Activated CD4-positive, alpha-beta T cell treated with anti-CD3 and anti-CD28 coated beads, Interleukin-2, amount 50 U/mL, for 24 hours (primary cell): Measurements from ENCODE around the gene LRIG2.
"Not testable (repeated sequence)": the region's sequence is repeated elsewhere in the genome, so short reads cannot be mapped to it uniquely, and the experiment has no call there.

Experiments
- DNase-seq, 2 donors: peaks; one replicate each; pipeline ENCODE4 v3.0.0-alpha.2; 2020; ENCODE audit warnings: low read depth in 1 of 2, low spot score in 1 of 2

Gene LRIG2, protein sequence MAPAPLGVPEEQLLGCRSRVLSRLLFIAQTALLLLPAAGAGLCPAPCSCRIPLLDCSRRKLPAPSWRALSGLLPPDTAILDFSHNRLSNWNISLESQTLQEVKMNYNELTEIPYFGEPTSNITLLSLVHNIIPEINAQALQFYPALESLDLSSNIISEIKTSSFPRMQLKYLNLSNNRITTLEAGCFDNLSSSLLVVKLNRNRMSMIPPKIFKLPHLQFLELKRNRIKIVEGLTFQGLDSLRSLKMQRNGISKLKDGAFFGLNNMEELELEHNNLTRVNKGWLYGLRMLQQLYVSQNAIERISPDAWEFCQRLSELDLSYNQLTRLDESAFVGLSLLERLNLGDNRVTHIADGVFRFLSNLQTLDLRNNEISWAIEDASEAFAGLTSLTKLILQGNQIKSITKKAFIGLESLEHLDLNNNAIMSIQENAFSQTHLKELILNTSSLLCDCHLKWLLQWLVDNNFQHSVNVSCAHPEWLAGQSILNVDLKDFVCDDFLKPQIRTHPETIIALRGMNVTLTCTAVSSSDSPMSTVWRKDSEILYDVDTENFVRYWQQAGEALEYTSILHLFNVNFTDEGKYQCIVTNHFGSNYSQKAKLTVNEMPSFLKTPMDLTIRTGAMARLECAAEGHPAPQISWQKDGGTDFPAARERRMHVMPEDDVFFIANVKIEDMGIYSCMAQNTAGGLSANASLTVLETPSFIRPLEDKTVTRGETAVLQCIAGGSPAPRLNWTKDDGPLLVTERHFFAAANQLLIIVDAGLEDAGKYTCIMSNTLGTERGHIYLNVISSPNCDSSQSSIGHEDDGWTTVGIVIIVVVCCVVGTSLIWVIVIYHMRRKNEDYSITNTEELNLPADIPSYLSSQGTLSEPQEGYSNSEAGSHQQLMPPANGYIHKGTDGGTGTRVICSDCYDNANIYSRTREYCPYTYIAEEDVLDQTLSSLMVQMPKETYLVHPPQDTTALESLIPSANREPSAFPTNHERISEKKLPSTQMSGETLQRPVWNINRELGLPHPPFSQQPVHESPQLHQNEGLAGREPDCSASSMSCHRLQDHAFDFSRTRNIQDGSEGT

DNA sequence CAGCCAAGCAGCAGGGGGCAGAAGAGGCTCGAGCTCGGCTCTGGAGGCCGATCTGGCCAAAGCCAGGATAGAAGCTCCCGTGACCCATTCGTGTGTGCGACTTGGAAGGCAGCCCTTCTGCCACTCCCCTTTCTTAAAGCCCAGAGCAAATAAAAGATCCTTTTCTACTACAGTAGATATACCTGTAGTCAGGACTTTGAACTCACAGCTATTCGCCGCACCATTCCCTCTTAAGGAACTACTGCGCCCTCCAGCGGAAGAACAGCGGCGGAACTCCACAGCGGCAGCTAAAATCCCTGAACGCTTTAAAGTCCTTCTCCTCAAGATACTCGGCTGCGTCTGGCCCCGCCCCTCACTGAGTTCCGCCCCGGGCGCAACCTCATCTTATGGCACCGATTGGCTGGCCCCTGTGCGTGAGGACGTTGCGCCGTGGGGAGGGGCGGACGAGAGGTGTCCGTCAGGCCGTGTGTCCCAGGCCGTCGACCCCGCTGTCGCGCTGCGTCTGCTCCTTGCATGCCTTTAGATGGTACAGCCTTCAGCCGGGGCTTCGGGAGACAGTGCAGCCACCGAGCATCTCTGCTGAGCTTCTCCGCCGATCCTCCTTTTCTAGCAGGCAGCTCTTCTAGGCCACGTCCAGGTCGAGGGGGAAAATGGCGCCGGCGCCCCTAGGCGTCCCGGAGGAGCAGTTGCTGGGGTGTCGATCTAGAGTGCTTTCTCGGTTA lies at the start of gene LRIG2:
Gene LRIG2 (plus strand): TSS at position 442 of the 722 bp plus-strand sequence. CDS start 209 bp downstream, at position 651.
- peak; percentile 91 to 97 for DNase-seq

DNA sequence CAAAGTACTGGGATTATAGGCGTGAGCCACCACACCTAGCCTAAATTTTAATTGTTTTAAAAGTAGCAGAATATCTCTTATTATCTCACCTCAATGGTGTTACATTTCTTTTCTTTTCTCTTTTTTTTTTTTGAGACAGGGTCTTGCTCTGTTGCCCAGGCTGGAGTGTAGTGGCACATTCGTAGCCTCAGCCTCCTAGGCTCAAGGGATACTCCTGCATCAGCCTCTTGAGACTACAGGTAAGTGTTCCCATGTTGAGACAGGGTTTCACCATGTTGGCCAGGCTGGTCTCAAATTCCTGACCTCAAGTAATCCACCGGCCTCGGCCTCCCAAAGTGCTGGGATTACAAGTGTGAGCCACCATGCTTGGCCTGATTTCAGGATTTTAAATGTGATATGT lies 49.7 kb upstream of the LRIG2 start:
- not testable (repeated sequence) for DNase-seq

DNA sequence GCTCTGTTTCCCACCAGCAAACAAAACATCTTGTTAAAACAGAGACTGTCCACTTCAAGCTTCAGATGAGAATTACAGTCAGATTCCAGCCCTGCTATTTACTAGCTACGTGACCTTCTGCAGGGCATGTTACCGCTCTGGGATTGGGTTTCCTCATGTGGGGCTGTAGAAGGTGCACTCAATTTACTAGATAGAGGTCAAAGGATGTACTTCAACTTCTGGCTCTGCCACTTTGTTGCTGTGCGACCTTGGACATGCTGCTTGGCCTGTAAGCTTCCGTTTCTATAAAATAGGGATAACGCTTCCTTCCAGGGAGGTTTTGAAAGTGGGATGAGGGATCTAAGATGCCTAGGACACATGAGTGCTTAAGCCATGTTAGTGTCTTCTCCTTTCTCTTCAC lies 46.0 kb upstream of the LRIG2 start:
- no peak for DNase-seq

DNA sequence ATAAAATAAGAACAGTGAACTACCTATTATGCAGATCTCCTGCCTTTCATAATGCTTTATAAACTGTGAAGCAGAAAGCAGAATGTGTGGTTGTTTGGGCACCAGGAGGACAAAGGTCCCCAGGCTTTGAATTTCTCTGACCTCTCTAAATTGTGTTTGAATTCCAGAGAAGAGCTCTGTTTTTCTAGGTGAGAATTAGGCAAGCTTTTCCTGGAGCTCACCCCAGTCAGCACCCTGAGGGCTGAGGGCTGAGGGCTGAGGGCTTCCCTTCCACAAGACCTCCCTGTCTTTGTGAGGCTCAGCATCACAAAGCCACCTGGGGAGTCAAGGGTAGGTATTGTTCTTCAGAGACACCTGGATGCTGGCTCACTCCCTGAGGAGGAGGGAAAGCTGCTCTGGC lies 45.5 kb upstream of the LRIG2 start:
- DNase-seq, result no peak

DNA sequence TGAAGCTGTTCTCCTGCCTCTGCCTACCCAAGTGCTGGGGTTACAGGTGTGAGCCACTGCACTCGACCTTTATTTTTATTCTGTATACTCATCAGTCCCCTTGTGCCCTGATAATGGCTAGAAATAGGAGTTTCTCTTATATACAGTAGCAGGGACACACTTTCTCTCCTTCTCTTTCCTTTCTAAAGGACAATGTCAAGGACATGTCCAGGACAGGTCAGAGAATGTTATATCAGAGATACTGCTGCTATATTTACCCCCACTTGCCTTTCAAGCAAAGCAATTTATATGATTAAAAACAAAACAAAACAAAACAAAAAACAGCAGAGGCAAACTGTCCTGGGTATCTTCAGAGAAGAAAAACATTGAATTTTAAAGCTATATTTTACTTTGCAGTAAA lies 43.2 kb upstream of the LRIG2 start:
- DNase-seq, result no peak

DNA sequence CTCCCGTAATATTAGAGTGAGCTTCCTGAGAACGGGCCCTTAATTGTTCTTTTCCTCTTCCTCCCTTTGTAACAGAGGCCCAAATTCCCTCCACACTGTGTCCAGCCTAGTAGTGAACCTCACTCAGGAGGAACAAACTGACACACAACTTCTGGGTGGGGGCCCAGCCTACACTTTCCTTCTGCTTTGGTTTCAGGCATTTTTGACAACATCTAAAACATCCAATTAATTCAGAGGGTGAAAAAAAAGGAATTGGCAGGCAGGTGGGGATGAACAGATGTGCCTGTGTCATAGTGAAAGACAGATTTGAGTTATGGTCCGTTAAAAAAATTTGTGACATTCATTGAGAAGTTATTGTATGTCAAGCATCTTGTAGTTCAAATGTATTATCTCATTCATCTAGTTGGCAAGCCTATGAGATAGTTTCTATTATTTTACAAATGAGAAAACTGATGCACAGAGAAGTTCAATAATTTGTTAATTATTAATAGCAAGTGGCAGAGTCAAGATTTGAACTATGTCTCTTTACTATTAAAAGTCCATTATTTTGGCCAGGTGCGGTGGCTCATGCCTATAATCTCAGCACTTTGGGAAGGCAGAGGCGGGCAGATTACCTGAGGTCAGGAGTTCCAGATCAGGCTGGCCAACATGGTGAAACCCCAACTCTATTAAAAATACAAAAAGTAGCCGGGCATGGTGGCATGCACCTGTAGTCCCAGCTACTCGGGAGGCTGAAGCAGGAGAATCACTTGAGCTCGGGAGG lies 41.6 kb upstream of the LRIG2 start:
- DNase-seq, result no peak

DNA sequence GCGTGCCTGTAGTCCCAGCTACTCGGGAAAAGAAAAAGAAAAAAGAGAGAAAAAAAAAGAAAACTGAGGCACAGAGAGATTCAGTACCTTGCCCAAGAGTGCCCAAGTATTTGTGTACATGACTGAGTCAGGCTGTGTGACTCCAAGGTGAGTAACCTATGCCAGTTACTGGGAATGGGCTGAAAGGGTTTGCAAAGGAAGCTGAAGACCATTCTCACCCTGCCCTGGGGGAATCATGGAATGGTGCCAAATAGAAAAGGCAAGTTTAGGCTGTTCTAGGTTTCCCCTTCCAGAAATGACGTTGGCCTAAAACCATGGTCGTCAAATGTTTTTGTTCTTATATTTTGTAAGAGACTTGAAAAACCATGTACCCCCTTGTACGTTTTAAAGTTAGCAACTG lies 37.9 kb upstream of the LRIG2 start:
- no peak for DNase-seq

DNA sequence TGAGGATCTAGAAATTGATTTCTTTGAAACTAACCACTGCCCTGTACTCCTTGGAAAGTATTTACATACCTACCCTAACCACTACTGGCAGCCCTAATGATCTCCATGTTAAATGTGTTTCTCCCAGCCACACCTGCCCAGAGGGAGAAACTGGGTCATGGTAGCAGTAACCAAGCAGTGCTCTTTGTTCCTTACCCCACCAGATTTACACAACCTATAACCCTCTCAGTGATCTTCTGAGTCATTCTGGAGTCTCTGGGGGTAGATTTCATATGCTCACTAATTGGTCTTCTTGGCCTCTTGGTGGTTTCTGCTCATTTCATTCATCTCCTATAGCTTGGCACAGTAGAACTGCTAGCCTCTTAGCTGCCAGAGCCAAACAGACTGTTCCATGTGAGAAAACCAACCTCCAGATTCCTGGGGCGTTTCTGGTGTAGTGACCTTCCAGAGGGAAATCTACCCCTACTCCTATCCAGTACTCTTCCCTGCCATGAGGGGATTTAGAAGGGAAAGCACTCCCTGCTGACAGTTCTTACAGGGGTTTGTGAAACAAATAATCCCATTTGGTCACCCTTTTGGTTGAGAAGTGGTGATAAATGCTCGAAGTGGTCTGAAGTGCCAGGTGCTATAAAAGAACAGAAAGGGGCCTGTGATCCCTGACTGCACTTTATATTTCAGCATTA lies 36.2 kb upstream of the LRIG2 start:
- no peak for DNase-seq

DNA sequence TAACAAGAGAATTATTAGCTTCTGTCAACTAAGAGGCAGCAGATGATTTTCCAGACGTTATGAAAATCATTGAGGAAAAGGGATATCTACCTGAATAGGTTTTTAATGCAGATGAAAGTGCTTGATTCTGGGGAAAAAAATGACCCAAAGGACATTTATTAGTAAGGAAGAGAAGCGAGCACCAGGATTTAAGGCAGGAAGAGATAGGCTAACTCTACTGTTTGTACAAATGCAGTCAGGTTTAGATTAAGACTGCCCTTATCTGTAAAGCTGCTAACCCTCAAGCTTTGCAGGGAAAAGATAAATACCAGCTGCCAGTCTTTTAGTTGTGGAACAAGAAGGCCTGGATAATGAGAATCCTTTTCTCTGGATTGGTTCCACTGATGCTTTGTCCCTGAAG lies 33.0 kb upstream of the LRIG2 start:
- DNase-seq, result no peak

DNA sequence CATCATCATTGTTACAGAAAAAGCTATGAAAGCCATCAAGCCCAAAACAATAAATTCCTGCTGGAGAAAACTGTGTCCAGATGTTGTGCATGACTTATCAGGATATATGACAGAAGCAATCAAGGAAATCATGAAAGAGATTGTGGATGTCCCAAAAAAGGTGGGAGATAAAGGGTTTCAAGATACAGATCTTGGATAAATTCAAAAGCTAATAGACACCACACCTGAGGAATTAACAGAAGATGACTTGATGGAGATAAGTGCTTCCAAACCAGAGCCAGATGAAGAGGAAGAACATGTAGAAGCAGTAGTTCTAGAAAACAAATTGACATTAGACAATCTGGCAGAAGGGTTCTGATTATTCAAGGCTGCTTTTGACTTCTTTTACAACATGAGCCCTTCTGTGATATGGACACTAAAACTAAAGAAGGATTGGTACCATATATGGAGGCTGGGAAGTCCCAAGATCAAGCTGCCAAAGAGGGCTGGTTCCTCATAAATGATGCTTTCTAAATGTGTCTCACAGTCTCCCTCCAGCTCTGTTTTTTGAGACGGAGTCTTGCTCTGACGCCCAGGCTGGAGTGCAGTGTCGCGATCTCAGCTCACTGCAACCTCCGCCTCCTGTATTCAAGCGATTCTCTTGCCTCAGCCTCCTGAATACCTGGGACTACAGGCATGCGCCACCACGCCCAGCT lies 32.1 kb upstream of the LRIG2 start:
- DNase-seq, result no peak

DNA sequence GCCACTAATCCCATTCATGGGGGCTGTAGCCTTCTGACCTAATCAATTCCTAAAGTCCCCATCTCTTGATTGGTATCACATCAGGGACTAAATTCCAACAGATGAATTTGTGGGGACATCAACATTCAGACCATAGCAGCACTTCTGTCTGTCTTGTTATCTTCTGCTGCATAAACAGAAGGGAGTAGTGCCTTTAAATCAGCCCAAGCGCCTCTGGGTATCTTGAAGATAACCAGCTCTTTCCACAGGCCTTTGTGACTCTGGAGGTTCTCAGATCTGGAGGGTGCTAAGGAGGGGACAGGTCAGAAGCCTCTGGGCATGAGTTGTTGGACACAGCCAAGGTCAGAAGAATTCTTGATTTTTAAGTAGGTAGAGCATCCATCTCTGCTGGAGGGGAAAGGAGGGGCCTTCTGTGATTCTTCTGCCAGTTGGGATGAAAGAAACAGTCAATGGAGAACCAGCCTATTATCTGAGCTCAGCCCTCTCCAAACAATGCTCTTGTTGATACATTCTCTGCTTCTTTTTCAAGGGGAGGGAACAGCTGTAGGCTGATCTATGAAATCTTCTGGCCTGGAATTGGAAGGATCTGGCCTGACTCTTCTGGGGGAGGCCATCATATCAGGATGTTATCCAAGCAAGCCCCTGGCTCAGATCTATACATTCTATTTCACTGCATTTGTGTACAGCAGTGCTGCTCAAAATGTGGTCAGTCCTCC lies 31.3 kb upstream of the LRIG2 start:
- no peak for DNase-seq

DNA sequence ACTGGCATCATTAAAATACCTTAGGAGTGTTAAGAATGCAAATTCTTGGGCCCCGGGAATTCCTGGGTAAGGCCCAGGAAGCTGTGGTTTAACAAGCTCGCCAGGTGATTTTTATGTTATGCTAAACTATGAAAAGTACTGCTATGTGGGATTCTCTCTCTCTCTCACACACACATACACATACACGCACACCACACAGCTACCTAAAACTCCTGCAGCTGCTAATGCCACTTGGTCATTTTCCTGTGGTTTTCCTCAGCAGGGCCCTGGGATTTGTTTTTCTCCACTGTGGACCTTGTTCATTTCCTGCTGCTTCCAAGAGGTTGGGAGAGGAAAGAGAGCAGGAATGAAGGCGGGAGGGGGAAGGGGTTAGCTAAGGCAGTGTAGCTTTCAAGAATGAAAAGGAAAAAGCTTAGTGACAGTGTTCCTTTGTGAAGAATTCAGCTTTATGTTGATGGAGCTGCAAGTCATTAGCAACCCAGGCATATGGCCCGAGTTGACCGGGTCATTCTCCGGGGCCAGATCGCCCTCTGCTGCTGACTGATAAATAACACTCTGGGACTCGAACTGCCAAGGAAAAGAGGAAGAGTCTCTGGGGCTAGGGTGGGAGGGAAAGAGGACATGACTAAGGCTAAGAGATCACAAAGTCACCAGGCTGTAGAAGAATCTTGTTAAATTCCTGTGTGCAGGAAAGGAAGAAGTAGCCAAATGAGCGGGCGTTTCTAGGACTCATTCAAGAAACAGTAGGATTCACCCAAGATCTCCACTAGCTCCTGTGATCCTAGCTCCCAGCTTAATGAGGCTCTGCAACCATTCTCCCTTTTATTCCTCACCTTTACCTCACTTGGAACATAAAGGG lies 30.5 kb upstream of the LRIG2 start:
- peak in 1 of 2 donors; percentile 3 for DNase-seq

DNA sequence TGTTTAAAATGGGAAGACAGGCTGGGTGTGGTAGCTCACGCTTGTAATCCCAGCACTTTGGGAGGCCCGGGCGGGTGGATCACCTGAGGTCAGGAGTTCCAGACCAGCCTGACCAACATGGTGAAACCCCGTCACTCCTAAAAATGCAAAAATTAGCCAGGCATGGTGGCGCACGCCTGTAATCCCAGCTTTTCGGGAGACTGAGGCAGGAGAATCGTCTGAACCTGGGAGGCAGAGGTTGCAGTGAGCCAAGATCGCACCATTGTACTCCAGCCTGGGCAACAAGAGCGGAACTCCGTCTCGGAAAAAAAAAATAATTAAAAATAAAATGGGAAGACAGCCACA lies 29.9 kb upstream of the LRIG2 start:
- not testable (repeated sequence) for DNase-seq

DNA sequence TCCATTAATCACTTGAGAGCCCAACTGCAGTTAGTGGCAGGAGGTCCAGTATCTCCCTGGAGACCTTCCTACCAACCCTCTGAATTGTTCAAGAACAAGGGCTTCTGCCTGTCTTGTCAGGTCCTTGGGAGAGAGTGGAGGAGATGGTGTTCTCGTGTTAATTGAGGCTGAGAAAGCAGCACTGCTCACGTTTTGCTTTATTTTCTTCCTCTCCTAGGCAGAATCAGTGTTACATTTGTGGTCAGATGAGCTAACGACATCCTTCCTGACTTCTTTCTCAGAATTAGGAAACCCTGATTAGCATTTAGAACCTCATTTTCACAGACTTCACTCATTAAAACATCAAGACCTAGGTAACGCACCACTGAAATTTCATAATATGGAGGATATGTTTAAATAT lies 26.4 kb upstream of the LRIG2 start:
- no peak for DNase-seq

DNA sequence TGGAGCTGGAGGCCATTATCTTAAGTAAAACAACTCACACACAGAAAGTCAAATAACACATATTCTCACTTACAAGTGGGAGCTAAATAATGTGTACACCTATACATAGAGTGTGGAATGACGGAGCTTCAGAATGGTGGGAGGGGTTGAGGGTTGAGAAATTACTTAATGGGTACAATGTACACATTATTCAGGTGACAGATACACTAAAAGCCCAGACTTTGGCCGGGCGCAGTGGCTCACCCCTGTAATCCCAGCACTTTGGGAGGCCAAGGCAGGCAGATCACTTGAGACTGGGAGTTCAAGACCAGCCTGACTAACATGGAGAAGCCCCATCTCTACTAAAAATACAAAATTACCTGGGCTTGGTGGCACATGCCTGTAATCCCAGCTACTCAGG lies 24.9 kb upstream of the LRIG2 start:
- no peak for DNase-seq

DNA sequence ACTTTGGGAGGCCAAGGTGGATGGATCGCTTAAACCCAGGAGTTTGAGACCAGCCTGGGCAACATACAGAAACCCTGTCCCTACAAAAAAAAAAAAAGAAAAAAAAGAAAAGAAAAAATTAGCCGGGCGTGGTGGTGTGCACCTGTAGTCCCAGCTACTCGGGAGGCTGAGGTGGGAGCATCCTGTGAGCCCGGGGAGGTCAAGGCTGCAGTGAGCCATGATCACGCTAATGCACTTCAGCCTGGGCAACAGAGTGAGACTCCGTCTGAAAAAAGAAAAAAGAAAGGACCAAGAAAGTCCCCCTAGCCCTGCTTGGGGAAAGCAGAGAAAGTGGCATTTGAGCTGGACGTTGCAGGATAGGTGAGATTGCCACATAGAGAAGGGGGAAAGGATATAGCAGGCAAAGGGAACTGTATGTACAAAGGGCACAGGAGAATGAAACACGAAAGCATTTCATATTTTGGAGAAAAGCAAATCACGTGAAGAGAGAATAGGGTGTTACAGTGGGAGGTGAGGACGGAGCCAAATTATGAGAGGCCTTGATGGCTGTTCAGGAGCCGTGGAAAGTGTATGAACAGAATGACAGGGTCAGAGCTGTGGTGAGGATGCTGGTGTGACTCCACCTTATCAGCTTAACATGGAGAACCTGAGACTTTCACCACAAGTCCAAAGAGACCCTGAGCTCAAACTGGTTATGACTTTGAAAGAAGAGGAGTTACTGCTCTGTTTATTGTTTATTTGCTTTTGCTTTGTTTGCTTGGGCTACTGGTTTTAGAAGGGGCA lies 19.5 kb upstream of the LRIG2 start:
- no peak for DNase-seq

DNA sequence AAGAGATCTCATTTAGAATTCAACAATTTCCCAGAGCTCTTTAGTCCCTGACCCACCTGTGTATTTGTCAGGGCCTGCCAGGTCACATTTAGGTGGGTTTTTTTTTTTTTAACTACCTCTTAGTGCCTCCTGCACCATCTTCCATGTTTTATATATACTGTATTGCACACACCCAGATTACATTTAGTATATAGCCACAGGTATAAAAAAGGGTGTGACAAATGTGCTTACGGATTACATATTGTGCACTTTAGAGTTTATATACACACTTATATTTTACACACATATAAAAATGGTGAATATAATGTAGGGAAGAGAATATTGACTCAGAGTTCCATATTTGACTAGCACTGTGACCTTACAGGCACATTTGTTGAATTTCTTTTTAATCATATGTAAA lies 17.4 kb upstream of the LRIG2 start:
- no peak for DNase-seq
